ENCODE measurements around the gene CCIN. TPM values are rescaled to one million over a fixed set of nuclear protein-coding genes. Genes with fewer than 3 reads are reported as not detected.
A peak's percentile ranks its signal among the peaks of the same experiment; 100 is the strongest.

CCIN gene
- total RNA-seq, 2 donors from 2014 or later: 0.32 TPM; not detected in 1

DNA sequence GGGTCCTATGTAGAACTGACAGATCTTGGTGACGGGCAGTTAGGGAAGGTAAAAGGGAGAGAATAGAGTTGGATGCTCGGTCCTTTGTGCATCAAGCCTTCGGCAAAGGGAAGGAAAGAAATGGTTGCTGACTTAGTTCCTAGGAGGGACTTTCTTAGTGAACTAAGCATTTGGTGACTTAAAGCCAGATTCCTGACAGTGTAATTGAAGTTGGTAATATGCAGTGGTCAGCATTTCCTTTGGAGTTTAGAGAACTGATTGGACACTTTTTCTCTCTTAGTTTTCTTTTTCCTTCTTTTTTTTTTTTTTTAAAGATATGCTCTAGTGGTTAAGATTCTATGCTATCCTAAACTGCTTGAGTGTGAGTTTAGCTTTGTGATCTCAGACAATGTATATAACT is 23.8 kb downstream of the CCIN start:
- H3K27ac ChIP-seq: no peak overlapping the region
- no peaks in the 10 kb centered on the region for H3K36me3 ChIP-seq
- TF ChIP-seq, protein P1, sequence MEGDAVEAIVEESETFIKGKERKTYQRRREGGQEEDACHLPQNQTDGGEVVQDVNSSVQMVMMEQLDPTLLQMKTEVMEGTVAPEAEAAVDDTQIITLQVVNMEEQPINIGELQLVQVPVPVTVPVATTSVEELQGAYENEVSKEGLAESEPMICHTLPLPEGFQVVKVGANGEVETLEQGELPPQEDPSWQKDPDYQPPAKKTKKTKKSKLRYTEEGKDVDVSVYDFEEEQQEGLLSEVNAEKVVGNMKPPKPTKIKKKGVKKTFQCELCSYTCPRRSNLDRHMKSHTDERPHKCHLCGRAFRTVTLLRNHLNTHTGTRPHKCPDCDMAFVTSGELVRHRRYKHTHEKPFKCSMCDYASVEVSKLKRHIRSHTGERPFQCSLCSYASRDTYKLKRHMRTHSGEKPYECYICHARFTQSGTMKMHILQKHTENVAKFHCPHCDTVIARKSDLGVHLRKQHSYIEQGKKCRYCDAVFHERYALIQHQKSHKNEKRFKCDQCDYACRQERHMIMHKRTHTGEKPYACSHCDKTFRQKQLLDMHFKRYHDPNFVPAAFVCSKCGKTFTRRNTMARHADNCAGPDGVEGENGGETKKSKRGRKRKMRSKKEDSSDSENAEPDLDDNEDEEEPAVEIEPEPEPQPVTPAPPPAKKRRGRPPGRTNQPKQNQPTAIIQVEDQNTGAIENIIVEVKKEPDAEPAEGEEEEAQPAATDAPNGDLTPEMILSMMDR (IDR thresholded peaks at IDR 0.05): no peak
- H3K9me3 ChIP-seq: no peaks in the 10 kb centered on the region
- H3K4me1 ChIP-seq: peaks cover 19% of the 10 kb centered on the region
- H3K27me3 ChIP-seq: no peaks in the 10 kb centered on the region
- DNase-seq: no peak
- intact Hi-C loops (cut with DNase I): no loop called here
- H3K4me3 ChIP-seq: peak overlapping the region; percentile 97
- peak overlapping the region in 1 of 2 donors; percentile 68 for H3K9ac ChIP-seq (ENCODE audit: low read depth in 2 of 2, low read length in 2 of 2)

DNA sequence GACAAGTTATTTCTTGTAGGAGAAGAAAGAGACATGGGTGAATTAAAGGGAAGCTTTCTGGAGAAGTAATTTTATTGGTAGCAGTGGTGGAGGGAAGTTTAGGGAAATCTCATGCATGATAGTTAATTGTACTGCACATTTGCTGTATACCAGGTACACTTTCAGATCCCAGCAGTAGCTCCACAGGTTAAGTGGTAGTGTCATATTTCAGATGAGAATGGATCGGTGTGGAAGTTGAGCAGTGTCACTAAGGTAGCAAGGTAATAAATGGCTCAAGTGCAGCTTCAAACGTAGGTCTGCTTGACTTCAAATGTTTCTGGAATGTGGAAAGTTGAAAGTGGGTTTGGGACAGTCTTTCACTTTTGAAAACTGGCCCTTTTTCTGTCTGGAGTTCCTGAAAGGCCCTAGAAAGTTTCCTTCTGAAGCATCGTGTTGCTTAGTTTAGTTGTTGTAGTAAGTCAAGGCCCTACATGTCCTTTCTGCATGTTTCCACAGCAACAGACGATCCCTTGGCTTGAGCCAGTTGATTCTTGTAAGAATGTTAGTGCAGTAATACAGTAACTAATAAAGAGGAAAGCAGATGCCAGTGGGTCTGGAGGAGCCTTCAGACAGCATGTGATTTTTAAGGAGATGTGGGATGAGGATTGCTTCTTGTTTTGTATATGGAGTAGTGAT is 25.3 kb downstream of the CCIN start:
- no peak for DNase-seq
- TF ChIP-seq, protein P1 (IDR thresholded peaks at IDR 0.05): no peak
- H3K27ac ChIP-seq: no peak overlapping the region
- peaks cover 19% of the 10 kb centered on the region for H3K4me1 ChIP-seq
- H3K27me3 ChIP-seq: no peaks in the 10 kb centered on the region
- no peak overlapping the region for H3K4me3 ChIP-seq
- H3K9me3 ChIP-seq: no peaks in the 10 kb centered on the region
- no peaks in the 10 kb centered on the region for H3K36me3 ChIP-seq
- H3K9ac ChIP-seq (ENCODE audit: low read depth in 2 of 2, low read length in 2 of 2): no peak overlapping the region
- intact Hi-C loops (cut with DNase I): no loop called here

DNA sequence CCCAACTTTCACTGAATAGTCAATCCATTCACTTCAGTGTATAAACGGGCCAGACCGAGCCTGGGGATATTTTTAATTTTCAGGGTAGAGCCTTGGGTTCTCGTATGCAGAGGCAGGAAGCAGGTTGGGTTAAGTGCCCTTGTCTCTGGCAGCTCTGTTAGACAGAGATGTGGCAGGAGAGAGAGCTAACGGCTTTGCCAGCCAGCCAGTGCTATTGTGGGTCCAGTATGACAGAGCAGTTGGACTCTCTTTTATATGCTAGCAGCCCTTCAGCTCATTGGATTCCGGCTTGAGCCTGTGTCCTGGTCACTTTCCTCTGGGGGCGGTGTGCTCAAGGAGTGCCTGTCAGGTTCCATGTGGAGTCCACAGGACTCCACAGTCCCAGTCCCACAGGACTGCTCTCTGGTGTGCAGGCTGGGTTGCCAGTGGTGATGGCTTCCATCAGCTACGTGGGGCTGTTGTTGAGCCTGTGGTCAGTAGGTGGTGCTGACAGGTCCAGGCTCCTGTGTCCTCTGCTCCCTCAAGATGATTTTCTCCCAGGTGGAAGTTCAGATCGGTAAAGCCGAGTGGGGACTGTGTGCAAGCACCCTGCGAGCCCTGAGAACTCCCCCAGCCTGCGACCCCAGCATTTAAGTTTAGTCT is 35.8 kb downstream of the CCIN start:
- intact Hi-C loops (cut with DNase I): no loop called here
- Histone ChIP-seq H3K27me3 (no peaks in the 10 kb centered on the region), H3K9me3 (no peaks in the 10 kb centered on the region), H3K36me3 (peaks cover 18% of the 10 kb centered on the region), H3K4me3 (no peak overlapping the region), H3K9ac (ENCODE audit: low read depth in 2 of 2, low read length in 2 of 2) (no peak overlapping the region), H3K27ac (no peak overlapping the region), H3K4me1 (no peaks in the 10 kb centered on the region)
- no peak for DNase-seq
- TF ChIP-seq, protein P1 (IDR thresholded peaks at IDR 0.05): no peak

DNA sequence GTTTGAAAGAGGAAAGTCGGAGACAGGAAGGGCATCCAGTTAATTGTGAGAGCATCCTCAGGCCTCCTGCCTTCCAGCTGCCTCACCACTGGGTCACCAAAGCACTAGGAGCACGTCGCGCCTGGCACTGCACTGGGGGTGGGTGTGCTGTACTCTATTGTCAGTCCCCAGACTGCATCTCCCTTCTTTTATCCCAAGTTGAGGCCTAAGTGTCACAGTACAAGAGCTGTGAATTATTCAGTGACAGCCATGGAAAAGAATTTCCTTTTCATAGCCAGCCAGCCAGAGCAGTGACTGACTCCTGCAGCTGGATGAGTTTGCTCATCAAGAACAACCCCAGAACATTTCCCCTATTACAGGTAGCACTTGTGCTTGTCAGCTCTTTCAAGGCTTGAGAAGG is 37.8 kb downstream of the CCIN start:
- no peaks in the 10 kb centered on the region for H3K4me1 ChIP-seq
- no peaks in the 10 kb centered on the region for H3K9me3 ChIP-seq
- no peak for DNase-seq
- H3K36me3 ChIP-seq: peaks cover 16% of the 10 kb centered on the region
- no peak overlapping the region for H3K27ac ChIP-seq
- TF ChIP-seq, protein P1 (IDR thresholded peaks at IDR 0.05): no peak
- no peak overlapping the region for H3K4me3 ChIP-seq
- H3K9ac ChIP-seq (ENCODE audit: low read depth in 2 of 2, low read length in 2 of 2): no peak overlapping the region
- intact Hi-C loops (cut with DNase I): no loop called here
- no peaks in the 10 kb centered on the region for H3K27me3 ChIP-seq

DNA sequence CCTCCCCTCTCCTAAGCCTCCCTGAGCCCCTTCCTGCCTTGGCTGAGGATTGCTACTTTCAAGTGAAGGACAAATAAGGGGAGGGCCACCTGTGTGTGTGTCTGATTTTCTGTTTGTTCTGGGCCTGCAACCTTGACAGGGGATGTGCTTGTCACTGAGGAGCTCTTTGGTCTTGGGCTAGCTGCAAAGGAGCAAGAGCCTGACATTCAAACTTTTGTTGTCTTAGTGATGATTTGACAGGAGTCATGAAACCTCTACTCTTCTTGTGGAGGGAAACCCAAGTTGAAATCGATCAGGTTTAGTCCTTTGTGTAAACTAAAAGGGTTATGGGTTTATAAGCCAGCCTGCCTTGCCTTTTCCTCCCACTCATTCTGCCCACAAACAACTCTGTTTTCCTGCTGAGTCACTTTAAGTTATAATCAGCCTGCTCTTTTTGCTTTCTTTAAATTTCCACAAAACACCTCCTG is 38.4 kb downstream of the CCIN start:
- H3K4me1 ChIP-seq: no peaks in the 10 kb centered on the region
- DNase-seq: no peak
- intact Hi-C loops (cut with DNase I): no loop called here

More for the DNA sequence above, 38.4 kb downstream of the CCIN start:
- H3K27me3 ChIP-seq: no peaks in the 10 kb centered on the region
- H3K9ac ChIP-seq (ENCODE audit: low read depth in 2 of 2, low read length in 2 of 2): no peak overlapping the region
- no peak overlapping the region for H3K4me3 ChIP-seq
- TF ChIP-seq, protein P1 (IDR thresholded peaks at IDR 0.05): no peak
- H3K36me3 ChIP-seq: peaks cover 11% of the 10 kb centered on the region
- no peaks in the 10 kb centered on the region for H3K9me3 ChIP-seq
- H3K27ac ChIP-seq: no peak overlapping the region
